Stimulated activated CD4-positive, alpha-beta T cell treated with anti-CD3 and anti-CD28 coated beads, Interleukin-4, amount 100 ng/mL, for 1 hour (primary cell): ENCODE results near the gene DCDC1.

ENCODE experiments used
- DNase-seq: peaks from one replicate; pipeline ENCODE4 v3.0.0-alpha.2; 2020

Gene DCDC1

DNA sequence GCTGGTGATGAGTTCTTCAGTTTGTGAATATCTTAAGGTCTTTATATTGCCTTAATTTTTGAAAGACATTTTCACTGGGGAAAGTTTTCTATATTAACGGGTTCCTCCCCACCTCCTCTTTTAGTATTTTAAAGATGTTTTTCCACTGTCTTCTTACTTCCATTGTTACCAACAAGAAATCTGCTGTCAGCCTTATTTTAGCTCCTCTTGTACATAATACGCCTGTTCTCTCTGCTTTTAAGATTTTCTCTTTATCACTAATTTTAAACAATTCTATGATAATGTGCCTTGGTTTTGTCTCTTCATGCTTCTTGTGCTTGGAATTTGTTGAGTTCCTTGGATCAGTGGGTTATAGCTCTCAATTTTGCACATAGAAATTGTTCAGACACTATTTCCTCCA is 280.4 kb downstream of the DCDC1 start:
- no peak for DNase-seq

DNA sequence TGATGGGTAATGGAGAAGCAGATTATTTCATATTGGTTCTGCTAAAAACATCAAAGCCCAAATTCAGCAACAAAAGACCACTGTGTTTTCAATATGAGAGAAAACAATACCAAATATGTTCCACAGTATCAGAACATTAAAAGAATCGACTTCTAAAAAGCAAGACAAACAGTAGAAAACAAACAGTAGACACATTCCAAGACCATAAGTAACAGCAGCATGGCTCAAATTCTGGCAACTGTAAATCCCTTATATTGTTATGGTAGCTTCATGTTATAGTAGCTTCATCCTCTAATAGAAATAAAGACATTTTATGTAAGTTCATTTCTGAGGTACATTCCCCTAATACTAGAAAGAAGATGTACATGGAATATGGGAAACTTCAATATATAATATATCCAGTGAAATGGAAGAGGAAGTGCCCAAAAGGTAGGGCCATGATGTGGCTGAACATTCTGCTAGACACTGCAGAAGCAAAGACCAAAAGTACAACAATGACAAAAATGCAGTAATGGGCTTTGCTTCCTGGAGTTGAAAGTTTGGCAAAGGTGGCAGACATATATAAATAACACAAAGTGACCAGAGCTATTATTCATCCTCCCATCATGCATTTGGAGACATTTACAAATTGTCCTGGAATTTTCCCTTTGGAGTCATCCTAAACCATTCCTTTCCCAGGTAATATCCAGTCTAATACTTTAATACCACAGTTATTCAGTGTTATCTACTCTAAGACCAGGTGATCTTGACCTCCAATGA is 299.9 kb downstream of the DCDC1 start:
- no peak for DNase-seq

DNA sequence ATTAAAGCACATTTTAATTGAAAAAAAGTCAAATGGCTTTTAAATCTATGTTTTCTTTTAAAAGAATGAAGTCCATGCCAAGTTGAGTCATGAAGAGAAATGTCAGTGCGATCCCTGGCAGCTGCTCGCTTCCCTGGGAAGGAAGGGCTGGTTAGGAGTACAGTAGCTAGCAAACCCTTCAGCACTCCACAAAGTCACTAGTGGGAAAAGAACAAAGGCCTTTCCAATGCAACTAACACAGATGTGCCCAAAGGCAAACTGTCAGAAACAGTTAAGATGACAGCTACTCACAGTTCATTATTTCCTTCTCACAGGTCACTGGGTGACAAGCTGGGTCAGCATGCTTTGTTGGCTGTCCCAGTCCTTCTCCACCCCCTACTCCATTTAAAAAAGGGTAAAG is 308.7 kb downstream of the DCDC1 start:
- DNase-seq = no peak

DNA sequence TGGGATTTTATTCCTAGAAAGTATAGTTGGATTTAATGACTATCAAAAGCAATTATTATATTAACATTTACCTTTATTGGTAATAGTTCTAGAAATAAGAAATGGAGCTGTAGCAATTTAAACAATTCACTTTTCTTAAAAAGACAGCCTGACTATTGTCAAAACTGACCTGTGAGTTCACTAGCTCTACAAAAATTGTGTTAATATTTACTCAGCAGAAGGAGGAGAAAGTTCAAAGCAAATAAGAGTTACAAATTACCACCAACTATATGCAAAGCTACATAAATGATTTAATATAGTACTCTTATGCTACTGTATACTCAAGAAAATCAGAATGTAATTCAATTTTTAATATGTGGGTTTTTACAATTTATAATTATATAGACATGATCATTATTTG is 310.0 kb downstream of the DCDC1 start:
- DNase-seq = no peak

DNA sequence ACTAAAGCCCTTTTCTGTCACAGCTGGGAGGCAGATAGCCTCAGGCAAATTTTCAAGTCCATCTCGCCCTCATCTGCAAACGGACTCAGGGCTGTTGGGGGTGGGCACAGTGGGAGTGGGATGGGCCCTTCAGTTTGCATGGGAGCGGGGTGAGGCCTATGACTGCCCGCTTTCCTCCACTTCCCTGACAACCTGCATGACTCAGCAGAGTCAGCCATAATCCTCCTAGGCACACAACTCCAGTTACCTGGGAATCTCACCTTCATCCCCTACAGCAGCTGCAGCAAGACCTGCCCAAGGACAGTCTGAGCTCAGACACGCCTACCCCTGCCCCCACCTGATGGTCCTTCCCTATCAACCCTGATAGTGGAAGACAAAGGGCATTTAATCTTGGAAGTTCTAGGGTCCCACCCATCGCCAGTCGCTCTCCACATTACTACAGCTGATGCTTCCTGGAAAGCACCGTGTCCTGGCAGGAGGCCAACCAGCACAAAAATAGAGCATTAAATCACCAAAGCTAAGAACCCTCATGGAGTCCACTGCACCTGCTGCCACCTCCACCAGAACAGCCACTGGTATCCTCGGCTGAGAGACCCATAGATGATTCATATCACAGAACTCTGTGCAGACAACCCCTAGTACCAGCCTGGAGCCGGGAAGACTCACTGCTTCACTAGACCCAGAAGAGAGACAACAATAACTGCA is 319.3 kb downstream of the DCDC1 start:
- DNase-seq = no peak

DNA sequence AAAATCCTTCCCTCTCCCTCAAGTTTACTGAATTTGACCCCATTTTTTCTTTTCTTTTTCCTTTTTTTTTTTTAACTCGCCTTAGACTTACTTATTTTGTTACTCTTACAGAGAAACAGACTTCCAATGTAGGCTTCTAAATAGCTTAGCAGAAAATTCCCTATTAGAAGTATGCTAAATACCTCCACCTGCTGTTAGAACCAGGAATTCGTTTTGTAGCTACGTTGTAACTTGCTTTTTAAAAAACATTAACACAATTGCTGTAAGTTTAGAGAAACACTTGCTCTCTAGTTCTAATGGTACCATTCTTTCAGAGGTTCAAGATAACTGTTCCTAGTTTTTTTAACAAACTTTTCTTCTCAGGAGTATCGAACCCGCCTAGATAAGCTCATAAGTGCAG is 324.2 kb downstream of the DCDC1 start:
- DNase-seq = no peak

DNA sequence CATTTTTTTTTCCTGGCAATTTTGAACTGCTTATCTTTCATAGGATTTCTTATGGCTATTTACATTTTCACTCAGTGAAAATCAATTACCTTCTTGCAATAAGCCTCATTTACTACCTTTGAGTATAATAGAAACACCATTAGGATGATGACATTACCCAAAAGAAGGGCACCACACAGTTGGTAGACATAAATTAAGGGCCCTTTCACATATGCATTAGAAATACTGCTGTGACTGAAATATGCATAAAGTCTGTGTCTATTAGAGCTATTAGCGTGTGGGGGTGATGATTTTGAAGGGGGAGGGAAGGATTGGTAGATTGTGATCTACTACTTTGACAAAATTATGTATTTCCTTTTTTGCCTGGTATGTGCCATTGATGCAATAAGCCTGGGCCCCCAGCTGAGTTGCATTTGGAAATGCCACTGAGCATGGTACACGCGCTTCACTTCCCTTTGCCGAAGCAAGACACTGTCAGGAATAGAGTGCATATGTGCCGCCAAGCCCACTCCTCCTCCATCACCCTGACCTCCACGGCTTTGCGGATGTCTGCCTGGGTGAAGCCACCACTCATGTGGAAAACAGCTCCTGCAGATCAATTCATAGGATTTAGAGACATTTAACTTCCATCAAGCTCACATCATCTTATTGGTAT is 339.3 kb downstream of the DCDC1 start:
- no peak for DNase-seq

DNA sequence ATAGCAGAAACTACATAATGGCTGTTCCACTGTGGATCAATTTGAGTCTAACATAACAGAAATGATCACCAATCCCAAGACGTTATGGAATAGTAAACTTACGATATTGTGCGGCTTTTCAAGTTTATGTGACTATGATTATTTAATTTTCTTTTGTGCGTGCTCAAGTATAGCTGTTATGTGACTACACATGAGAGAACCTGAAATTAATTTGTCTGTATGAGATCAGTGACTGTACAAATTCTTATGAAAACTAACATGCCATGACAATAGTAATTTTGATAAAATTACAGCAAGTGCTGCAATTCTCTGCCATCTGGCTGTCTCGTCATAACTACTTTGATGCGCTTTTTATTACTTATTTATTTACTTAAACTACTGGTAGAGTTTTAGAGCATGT is 343.2 kb downstream of the DCDC1 start:
- no peak for DNase-seq

DNA sequence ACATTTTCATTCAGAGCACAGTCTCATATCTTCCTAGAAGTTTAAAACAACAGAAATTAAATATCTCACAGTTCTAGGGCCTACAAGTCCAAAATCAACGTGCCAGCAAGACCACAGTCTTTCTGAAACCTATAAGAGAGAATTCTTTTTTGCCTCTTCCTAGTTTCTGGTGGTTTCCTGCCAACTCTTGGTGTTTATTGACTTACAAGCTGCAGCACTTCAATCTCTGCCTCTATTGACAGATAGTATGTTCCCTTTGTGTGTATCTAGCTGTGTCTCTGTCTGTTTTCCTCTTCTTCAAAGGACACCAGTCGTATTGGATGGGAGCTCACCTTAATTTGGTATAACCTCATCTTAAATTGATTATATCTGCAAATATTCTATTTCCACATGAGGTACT is 347.5 kb downstream of the DCDC1 start:
- DNase-seq = no peak

DNA sequence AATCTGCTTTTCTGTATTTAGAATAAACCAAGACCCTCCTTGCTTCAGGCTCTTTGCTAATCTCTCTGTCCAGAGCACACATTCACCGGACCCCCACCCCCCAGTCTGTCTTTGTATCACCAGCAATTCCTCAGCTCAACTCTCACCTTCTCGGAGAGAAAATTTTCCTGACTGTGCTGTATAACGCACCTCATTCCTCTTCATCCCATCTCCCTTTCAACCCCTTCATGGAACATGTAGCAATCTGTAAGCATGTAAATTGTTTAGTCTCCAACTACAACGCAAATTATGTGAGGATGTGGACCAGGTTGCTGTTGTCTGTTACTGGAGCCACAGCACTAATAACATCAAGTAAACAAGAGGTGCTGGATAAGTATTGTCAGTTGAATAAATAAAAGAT is 349.8 kb downstream of the DCDC1 start:
- DNase-seq = no peak

DNA sequence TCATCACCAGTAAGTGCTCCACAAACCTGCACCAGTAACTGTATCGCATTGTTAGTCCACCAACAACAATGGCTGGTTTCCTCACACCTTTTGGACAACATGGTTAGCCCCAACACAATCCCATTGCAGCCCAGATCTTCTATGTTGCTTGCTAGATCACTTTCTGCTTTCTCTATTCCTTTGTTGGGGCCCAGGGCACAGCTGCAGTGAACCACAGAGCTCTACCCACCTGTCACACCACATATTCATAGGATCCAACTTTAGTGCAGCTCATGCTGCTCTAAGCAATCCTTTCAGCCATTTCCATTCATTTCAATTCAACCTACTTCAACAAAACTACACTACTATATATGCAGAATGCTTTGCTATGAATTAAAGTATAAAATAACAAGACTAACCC is 364.3 kb downstream of the DCDC1 start:
- DNase-seq = no peak

DNA sequence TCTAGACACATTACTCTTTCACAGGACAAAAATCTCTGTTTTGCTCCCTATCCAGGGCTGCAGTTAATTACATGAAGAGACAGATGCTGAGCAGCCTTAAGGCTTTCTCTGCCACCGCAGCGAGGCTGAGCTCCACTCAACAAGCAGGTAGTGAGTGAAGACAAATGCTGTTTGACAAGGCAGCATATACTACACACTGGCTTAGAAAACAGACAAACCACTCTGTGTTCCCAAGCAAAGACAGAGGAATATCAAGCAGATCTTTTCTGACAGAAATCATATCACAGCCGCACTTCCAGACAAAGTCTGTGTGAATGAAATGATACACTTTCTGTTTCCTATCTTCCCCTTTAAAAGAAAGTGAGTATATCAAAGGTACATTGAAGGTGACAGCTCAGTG is 368.1 kb downstream of the DCDC1 start:
- DNase-seq = no peak

DNA sequence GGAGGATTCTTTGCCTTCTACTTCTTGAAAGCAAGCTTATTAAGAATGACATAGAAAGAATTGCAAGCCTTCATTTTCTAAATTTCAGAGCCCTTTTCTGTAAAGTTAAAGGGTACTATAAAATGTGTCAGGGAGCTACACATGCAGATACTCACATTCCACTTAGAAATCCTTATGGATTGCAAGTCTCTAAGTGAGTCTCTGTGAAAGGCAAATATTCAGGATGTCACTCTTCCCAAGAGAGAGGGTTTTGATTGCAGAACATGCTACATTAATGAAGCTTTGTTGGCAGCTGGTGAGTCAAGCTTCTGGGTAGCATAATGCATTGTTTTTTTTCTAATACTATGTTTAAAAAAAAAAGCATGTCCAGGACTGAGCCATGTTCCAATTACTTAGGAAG is 369.2 kb downstream of the DCDC1 start:
- no peak for DNase-seq

DNA sequence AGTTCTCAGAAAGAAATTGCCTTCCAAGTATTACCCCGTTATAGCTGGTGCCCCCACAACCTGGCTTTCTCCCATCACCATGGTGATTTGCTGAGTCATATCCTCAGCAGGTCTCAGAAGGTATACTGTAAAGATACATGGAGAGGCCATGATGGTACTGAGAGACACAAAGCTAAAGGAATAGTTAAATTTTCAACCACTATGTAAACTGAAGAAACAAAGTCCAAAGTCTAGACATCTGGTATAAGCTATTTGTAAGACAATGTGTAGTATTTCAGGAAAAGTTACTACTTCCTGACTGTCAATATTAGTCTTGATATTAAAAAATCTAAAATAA is 377.1 kb downstream of the DCDC1 start:
- DNase-seq = no peak

DNA sequence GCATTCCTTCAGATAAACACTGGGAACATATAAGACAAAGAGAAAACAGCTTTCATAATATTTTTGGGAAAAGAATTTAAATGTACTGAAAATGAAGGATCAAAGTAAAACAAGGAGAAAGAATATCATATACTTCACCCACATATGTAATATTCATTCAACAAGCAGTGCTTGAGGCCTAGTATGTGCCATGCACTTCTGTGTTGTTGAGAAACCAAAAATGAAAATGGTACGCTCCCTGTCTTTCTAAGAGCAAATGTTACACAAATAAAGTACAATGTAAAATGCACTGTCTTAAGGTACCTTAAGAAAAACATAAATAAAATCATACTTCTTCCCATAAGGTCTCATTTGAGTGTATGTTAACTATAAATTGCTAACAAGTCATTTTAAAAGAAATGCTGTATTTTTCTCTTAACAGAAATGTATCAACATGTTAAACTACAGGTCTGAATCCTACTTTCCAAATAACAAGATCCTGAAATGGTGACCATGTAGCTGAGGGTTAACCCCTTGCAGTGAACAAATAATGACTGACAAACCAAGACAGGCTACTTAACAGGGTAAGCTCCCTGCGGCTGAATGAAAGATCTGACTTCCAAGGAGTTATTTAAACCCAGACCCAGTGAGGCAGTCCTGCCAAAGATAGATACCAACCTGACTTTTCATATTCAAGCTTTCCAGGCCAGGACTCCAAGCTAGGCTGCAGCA is 377.6 kb downstream of the DCDC1 start:
- no peak for DNase-seq

DNA sequence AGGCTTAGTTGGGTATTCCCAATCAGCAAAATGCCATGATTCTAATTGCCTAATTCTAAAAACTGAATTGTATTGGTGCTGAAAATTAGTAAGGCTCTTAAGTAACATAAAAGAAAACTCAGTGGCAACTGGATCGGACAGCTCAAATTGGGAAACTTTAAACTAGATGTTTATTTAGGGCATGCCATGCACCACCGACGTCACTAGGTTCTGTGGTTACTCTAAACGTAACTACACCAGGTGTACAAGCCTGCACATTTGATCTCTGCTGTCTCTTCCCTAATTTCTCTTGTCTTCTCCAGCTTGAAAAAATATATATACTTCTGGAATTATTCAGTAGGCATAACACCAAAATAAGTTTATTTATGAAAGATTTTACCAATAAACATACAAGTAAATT is 378.2 kb downstream of the DCDC1 start:
- no peak for DNase-seq

DNA sequence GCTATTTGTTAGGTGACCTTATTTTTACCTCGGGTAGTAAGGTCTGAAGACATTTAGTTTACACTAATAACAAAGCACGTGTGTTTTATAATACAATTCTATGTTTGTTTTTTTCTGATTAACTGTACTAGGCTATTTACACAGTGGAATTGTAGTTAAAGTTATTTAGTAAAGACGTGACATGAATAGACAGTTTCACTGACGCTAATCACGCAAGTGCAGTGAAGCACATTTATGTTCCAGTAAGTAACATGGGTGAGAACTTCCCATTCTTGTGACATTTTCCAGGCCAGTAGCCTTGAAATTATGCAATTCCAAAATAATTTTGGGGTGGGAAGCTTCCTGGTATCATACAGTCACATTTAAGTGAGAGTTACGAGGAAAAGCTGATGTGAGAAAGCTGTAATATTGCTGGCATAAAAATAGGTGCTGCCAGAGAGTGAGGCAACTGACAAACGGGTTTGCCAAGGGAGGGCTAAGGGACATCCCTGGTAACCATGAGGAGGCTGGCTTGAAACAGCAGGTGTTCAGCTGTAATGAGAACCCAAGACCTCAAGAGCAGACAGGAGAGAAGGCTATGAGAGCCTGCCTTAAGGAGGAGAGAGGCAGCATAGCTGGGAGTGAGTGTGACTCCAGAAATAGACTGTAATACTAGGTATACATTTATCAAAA is 378.8 kb downstream of the DCDC1 start:
- no peak for DNase-seq

DNA sequence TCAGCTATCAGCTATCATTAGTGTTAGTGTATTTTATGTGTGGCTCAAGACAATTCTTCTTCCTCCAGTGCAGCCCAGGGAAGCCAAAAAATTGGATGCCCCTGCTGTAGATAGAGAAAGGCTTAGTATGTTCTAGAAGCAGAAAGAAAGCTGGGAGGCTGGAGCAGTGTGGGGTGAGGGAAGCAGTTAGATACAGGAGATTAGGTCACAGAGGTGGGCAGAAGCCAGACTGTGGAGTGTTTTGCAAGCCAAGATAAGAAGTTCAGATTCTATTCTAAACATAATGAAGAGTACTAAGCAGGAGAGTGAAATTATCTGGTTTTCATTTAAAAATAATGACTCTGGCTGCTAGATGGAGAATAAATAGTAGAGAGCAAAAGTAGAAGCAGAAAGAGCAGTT is 381.7 kb downstream of the DCDC1 start:
- DNase-seq = no peak

DNA sequence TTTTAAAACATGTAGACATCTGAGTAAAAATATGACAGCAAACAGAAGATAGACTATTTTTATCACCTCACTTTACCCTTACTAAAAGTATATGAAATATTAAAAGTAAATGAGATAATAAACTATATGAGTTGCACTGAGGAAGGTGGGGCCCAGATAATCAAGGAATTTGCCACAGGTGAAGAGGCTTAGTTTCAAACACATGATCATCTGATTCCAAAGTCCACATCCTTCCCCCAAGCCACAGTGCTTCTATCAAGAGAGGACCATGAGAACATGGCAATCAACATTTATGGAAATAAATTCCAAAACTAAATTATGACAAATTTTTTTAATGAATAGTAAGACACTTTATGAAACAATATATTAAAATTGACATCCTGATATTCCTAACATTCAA is 384.0 kb downstream of the DCDC1 start:
- DNase-seq = no peak

DNA sequence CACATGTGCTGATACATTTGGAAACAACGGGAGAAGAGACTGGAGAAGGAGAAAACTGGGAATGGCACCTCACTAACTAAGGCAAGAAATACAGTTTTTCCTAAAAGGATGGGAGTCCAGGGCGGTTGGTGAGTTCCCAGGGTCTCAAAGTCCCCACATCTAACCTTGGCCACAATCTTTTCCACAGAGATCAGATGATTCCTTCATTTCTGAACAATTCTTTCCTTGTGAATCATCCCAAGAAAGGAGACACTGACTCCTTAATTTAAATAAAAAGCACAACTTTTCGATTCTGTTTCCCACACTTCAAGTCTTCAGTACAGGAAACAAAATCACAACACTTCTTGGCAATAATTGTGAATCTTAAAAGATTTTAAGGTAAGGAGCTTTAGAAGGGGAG is 384.7 kb downstream of the DCDC1 start:
- no peak for DNase-seq

DNA sequence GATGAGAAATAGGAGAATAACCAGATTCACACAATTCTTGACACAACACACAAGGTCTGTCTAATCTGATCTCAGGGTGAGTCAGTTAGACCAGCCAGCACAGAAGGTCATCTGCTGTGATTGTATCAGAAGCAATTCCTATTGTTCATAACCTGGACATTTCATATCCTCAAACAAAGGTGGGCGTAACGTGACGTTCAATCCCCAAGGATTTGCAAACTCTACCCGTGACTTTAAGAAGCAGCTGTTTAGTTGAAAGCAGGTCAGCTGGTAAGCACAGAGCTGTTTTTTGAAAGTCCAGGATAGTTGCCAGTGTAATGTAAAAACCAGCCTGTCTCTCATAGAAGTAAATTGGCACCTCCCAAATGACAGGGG is 385.1 kb downstream of the DCDC1 start:
- DNase-seq = no peak

DNA sequence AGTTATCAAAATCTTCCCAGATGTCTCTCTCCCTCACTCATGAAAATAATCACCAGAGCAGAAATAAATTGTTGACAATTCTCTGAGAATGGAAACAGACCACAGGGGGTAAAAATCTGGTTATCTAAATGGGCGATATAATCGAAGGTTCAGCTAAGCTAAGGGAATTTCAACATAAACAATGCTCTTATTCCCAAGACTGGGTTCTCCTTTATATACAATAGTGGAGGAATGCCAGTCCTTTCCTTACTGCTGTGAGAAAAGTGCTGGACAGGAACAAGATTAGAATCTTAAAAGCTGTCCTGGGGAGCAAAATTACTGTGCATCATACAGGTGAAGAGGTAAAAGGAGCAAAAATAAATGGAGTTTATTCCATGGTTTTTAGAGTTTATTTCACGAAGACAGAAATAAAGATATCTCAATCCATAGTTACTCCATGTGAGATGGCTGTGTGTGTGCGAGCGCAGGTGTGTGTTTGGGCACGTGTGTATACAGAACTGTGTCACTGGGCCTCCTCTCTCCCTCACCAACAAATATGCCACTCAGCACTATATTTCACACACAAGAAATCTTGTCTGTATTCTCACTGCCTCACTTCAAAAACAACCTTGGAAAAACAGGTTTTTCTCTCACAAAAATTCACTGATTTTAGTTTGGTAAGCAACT is 385.6 kb downstream of the DCDC1 start:
- DNase-seq = no peak

DNA sequence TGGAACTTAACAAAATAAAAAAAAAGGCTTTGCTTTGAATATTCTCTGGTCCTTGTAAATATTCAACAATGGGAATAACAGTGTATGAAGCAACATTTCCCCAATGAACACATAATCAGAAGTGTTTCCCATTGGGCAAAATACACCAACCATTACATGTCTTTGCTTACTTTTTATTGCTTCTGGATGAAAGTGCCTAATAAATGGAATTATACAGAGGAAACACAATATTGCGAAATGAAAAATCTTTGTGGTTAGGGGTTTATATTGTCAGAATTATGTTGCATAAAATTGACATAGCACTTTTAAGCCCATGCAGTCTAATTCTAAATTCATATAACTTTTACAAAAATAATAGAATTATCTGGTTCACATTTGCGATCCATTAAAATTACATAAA is 386.4 kb downstream of the DCDC1 start:
- DNase-seq = no peak
